Dermis microvascular lymphatic vessel endothelial cell (primary cell): Measurements from ENCODE around the gene HBM. TPM values are rescaled to one million over a fixed set of nuclear protein-coding genes. Genes with fewer than 3 reads are reported as not detected.
"Not testable (repeated sequence)": the region's sequence is repeated elsewhere in the genome, so short reads cannot be mapped to it uniquely, and the experiment has no call there.

Experiments used
- DNase-seq, 2 donors: peaks; one replicate each; pipeline versions ENCODE4 v3.0.0 to v3.0.0-alpha.2; 2010; ENCODE audit warnings: low read depth in 2 of 2
- total RNA-seq: library from RNA; depleted of rRNA; stranded (reverse); fragments of >200 nt; gene quantifications from 2 replicates; pipeline ENCODE4 v1.2.1, GENCODE V29; 2014

HBM gene
- total RNA-seq, 1 donor from 2014 or later: not detected

GRCh38 chr16:144797-145252 is 21.0 kb upstream of the HBM start:
- DNase-seq: no peak

- no peak for DNase-seq
These were observed 19.1 kb upstream of the HBM start for GRCh38 chr16:146646-147045.

GRCh38 chr16:149024-149660 is 16.6 kb upstream of the HBM start:
- no peak for DNase-seq

- no peak for DNase-seq
These were observed 13.3 kb upstream of the HBM start, which contains the start of gene HBZ for GRCh38 chr16:152141-153128. TSS of gene HBZ (plus strand) at chr16:152644. CDS start at chr16:152910, 266 bp downstream.

- not testable (repeated sequence) for DNase-seq
These were observed 12.7 kb upstream of the HBM start for GRCh38 chr16:153129-153521.

- DNase-seq: not testable (repeated sequence)
These were observed 12.1 kb upstream of the HBM start for GRCh38 chr16:153550-154216.

GRCh38 chr16:154217-155030 is 11.4 kb upstream of the HBM start:
- peak in 1 of 2 donors; percentile 54 for DNase-seq

GRCh38 chr16:155031-155398 is 10.8 kb upstream of the HBM start:
- DNase-seq: no peak

GRCh38 chr16:159136-159849 is 6.5 kb upstream of the HBM start:
- no peak for DNase-seq

GRCh38 chr16:160242-160641 is 5.5 kb upstream of the HBM start:
- not testable (repeated sequence) for DNase-seq

GRCh38 chr16:160691-161190 is 5.0 kb upstream of the HBM start:
- no peak for DNase-seq

GRCh38 chr16:162271-162991 is 3.3 kb upstream of the HBM start:
- DNase-seq: no peak

GRCh38 chr16:163139-163538 is 2.6 kb upstream of the HBM start:
- DNase-seq: not testable (repeated sequence)

- not testable (repeated sequence) for DNase-seq
These were observed 2.1 kb upstream of the HBM start for GRCh38 chr16:163696-164095.

GRCh38 chr16:164134-164823 is 1.5 kb upstream of the HBM start:
- not testable (repeated sequence) for DNase-seq

GRCh38 chr16:164827-165538 is 795 bp upstream of the HBM start:
- DNase-seq: no peak

GRCh38 chr16:166375-167121 is 770 bp downstream of the HBM start:
- DNase-seq: no peak
